H1 (cell line): Measurements from ENCODE around the gene PLPPR3. TPM values are rescaled to one million over a fixed set of nuclear protein-coding genes. Genes with fewer than 3 reads are reported as not detected.

Experiments
- CTCF ChIA-PET: fragments of 300-600 bp; sonication (Branson Sonifier 250); formaldehyde crosslinking; loops from one replicate; lab custom pipeline; 2021; ENCODE audit not compliant: partially characterized antibody; lab: Charles Lee
- POLR2A ChIA-PET: fragments of 300-600 bp; sonication (Branson Sonifier 250); formaldehyde crosslinking; loops from one replicate; lab custom pipeline; 2021; ENCODE audit warnings: inconsistent platforms; ENCODE audit not compliant: partially characterized antibody; lab: Charles Lee
- DNase-seq, 2 experiments: peaks; one replicate each; pipeline versions ENCODE4 v3.0.0 to v3.0.0-alpha.2; 2010 to 2022; ENCODE audit warnings: low spot score in 2 of 2, low read depth in 1 of 2, mixed read lengths in 1 of 2
- FAIRE-seq: peaks from 2 replicates; lab custom pipeline; 2011; peaks lifted over from hg19 to GRCh38; lab: Jason Lieb, UNC
- H2AFZ ChIP-seq: 2 replicates; pipeline ENCODE4 v1.8.1; 2012; ENCODE audit warnings: low read length, inconsistent platforms
- H2AK5ac ChIP-seq: 2 replicates; pipeline ENCODE4 v1.6.1; 2013; ENCODE audit warnings: low read depth, low read length
- H2BK120ac ChIP-seq: replicated peaks from 2 replicates; pipeline ENCODE3; 2013; ENCODE audit warnings: low read depth, low read length, inconsistent platforms
- H2BK12ac ChIP-seq: 2 replicates; pipeline ENCODE4 v1.6.1; 2013; ENCODE audit warnings: low read depth, low read length
- H2BK15ac ChIP-seq: 2 replicates; pipeline ENCODE4 v1.6.1; 2013; ENCODE audit warnings: low read length
- H2BK20ac ChIP-seq: 2 replicates; pipeline ENCODE4 v1.6.1; 2013; ENCODE audit warnings: low read length
- H2BK5ac ChIP-seq: 2 replicates; pipeline ENCODE4 v1.6.1; 2013; ENCODE audit warnings: low read depth, low read length
- H3K14ac ChIP-seq: 2 replicates; pipeline ENCODE4 v1.6.1; 2013; ENCODE audit warnings: inconsistent platforms; ENCODE audit not compliant: insufficient read length
- H3K18ac ChIP-seq: 2 replicates; pipeline ENCODE4 v1.6.1; 2013; ENCODE audit warnings: low read length; ENCODE audit errors: extremely low read depth
- H3K23ac ChIP-seq: 2 replicates; pipeline ENCODE4 v1.6.1; 2013; ENCODE audit warnings: inconsistent platforms; ENCODE audit not compliant: insufficient read length
- H3K23me2 ChIP-seq: 2 replicates; pipeline ENCODE4 v1.6.1; 2013; ENCODE audit warnings: low read depth, low read length
- H3K27ac ChIP-seq: 2 replicates; pipeline ENCODE4 v1.6.1; 2011; ENCODE audit warnings: low read depth, low read length, inconsistent platforms
- H3K27me3 ChIP-seq, 4 experiments: replicated peaks in 1 of 4; 1 replicate in 1 of 4; 2 replicates in 3 of 4; pipeline versions ENCODE4 v1.6.1 to v1.8.1; 2011 to 2013; ENCODE audit warnings: low read length in 3 of 4, mild to moderate bottlenecking in 3 of 4, inconsistent platforms in 2 of 4, mixed read lengths in 2 of 4, moderate library complexity in 1 of 4; ENCODE audit not compliant: control insufficient read depth in 3 of 4, insufficient read depth in 3 of 4; ENCODE audit errors: extremely low read depth in 1 of 4
- H3K36me3 ChIP-seq, 4 experiments: 2 replicates each; pipeline versions ENCODE4 v1.6.1 to v1.8.1; 2011 to 2013; ENCODE audit warnings: mild to moderate bottlenecking in 4 of 4, low read length in 3 of 4, moderate library complexity in 2 of 4, control low read depth in 1 of 4, inconsistent platforms in 1 of 4; ENCODE audit not compliant: insufficient read depth in 4 of 4, control insufficient read depth in 2 of 4
- H3K4ac ChIP-seq: replicated peaks from 2 replicates; pipeline ENCODE3; 2013; ENCODE audit warnings: low read length, low read depth, mixed read lengths, inconsistent platforms; ENCODE audit not compliant: insufficient read length
- H3K4me1 ChIP-seq, 4 experiments: replicated peaks in 1 of 4; 1 replicate in 1 of 4; 2 replicates in 3 of 4; pipeline versions ENCODE4 v1.6.1 to v1.8.1; 2011 to 2013; ENCODE audit warnings: low read length in 3 of 4, inconsistent platforms in 2 of 4, mixed read lengths in 1 of 4; ENCODE audit not compliant: insufficient read depth in 4 of 4, control insufficient read depth in 3 of 4
- H3K4me2 ChIP-seq, 2 experiments: 2 replicates each; pipeline versions ENCODE4 v1.6.1 to v1.8.1; 2011 to 2013; ENCODE audit warnings: low read depth in 2 of 2, low read length in 2 of 2, control low read depth in 1 of 2, inconsistent platforms in 1 of 2, mild to moderate bottlenecking in 1 of 2; ENCODE audit not compliant: insufficient read depth in 1 of 2
- H3K4me3 ChIP-seq, 4 experiments: fragments of 200-600, 300-600 bp in 1 of 4; sonication (generic), shearing (Covaris generic), sonication (Bioruptor Twin) in 1 of 4; 2 replicates each; pipeline versions ENCODE4 v1.5.1 to v1.8.1; 2011 to 2016; ENCODE audit warnings: low read length in 4 of 4, low read depth in 3 of 4, control low read depth in 2 of 4, inconsistent platforms in 2 of 4, mild to moderate bottlenecking in 2 of 4, mixed read lengths in 1 of 4, moderate library complexity in 1 of 4; ENCODE audit not compliant: insufficient read depth in 2 of 4; ENCODE audit errors: extremely low read depth in 1 of 4
- H3K56ac ChIP-seq: replicated peaks from 2 replicates; pipeline ENCODE3; 2013; ENCODE audit warnings: low read depth, mild to moderate bottlenecking, mixed read lengths, low read length, inconsistent platforms; ENCODE audit not compliant: insufficient read length
- H3K79me1 ChIP-seq: 2 replicates; pipeline ENCODE4 v1.6.1; 2013; ENCODE audit warnings: low read depth, low read length, control low read depth
- H3K79me2 ChIP-seq, 2 experiments: 2 replicates each; pipeline versions ENCODE4 v1.6.1 to v1.8.1; 2012 to 2013; ENCODE audit warnings: low read length in 2 of 2, mild to moderate bottlenecking in 2 of 2, inconsistent platforms in 1 of 2; ENCODE audit not compliant: insufficient read depth in 2 of 2, control insufficient read depth in 1 of 2
- H3K9ac ChIP-seq, 4 experiments: replicated peaks in 1 of 4; 1 replicate in 1 of 4; 2 replicates in 3 of 4; pipeline versions ENCODE4 v1.6.1 to v1.8.1; 2011 to 2013; ENCODE audit warnings: low read depth in 3 of 4, low read length in 3 of 4, control low read depth in 2 of 4, mild to moderate bottlenecking in 2 of 4, moderate library complexity in 2 of 4, inconsistent platforms in 1 of 4; ENCODE audit errors: extremely low read depth in 1 of 4
- H3K9me3 ChIP-seq, 2 experiments: 2 replicates each; pipeline versions ENCODE4 v1.6.1 to v1.8.1; 2012 to 2013; ENCODE audit warnings: mild to moderate bottlenecking in 2 of 2, moderate library complexity in 2 of 2, control low read depth in 1 of 2, inconsistent platforms in 1 of 2, low read depth in 1 of 2, low read length in 1 of 2, mixed read lengths in 1 of 2; ENCODE audit not compliant: insufficient read depth in 2 of 2
- H4K20me1 ChIP-seq, 2 experiments: replicated peaks in 1 of 2; 2 replicates each; pipeline versions ENCODE3 to v1.8.1; 2011 to 2013; ENCODE audit warnings: inconsistent platforms in 2 of 2, low read length in 2 of 2, mild to moderate bottlenecking in 1 of 2; ENCODE audit not compliant: insufficient read depth in 2 of 2, control insufficient read depth in 1 of 2
- H4K5ac ChIP-seq: 2 replicates; pipeline ENCODE4 v1.6.1; 2013; ENCODE audit warnings: low read length, low read depth, mixed read lengths, inconsistent platforms; ENCODE audit not compliant: insufficient read length
- H4K8ac ChIP-seq: 2 replicates; pipeline ENCODE4 v1.8.0; 2013; ENCODE audit warnings: mild to moderate bottlenecking, moderate library complexity, low read length, inconsistent platforms; ENCODE audit not compliant: insufficient read depth; ENCODE audit errors: extremely low read depth
- H4K91ac ChIP-seq: replicated peaks from 2 replicates; pipeline ENCODE3; 2013; ENCODE audit warnings: low read length, mixed read lengths, inconsistent platforms; ENCODE audit not compliant: insufficient read length
- PHF8 ChIP-seq: fragments of 200-600 bp; sonication (generic); conservative IDR thresholded peaks from 2 replicates; pipeline ENCODE4 v1.7.1; 2012; ENCODE audit warnings: low read depth, mild to moderate bottlenecking, inconsistent platforms, low read length, moderate library complexity
- POLR2A ChIP-seq, 2 experiments: IDR thresholded peaks; 1 replicate in 1 of 2; 2 replicates in 1 of 2; pipeline ENCODE4 v1.6.1; 2011; ENCODE audit warnings: low read depth in 2 of 2, low read length in 2 of 2, mild to moderate bottlenecking in 2 of 2; ENCODE audit errors: control extremely low read depth in 1 of 2
- SIRT6 ChIP-seq: IDR thresholded peaks from one replicate; pipeline ENCODE4 v1.7.1; 2012; ENCODE audit warnings: low read length, inconsistent platforms
- SRF ChIP-seq: IDR thresholded peaks from 2 replicates; pipeline ENCODE4 v1.6.1; 2011; ENCODE audit warnings: mild to moderate bottlenecking, low read depth, low read length, moderate library complexity
- WGBS, 2 experiments: shearing (Covaris generic) in 1 of 2; methylation state at CpG; one replicate each; pipeline versions ENCODE4 v1.1.6 to v1.1.7; 2013 to 2015; ENCODE audit warnings: low lambda C conversion rate in 2 of 2, mixed read lengths in 2 of 2, inconsistent platforms in 1 of 2, low coverage in 1 of 2, missing lambda C conversion rate in 1 of 2; ENCODE audit not compliant: insufficient replicate concordance in 2 of 2, insufficient coverage in 1 of 2, insufficient read length in 1 of 2; ENCODE audit errors: extremely low coverage in 1 of 2, missing lambda C conversion rate in 1 of 2; 5-methylcytosine and 5-hydroxymethylcytosine counted together
- polyA plus RNA-seq, 7 experiments: library from polyadenylated mRNA; depleted of rRNA in 3 of 7; stranded (reverse) in 5 of 7; unstranded in 2 of 7; fragments of >200 nt in 5 of 7; fragments of 200-250 nt in 2 of 7; gene quantifications; 1 replicate in 5 of 7; 2 replicates in 1 of 7; 4 replicates in 1 of 7; pipeline versions ENCODE4 v1.2.1 to v1.2.3, GENCODE V29; 2011 to 2013; ENCODE audit warnings: missing spikeins in 2 of 7, mixed read lengths in 2 of 7
- total RNA-seq: library from RNA; stranded (reverse); fragmentation: NEBNext Ultra II Directional; extraction: Animal tissue kit (Norgen Biotek cat#: 25700); gene quantifications from 2 replicates; pipeline ENCODE4 v1.2.1, GENCODE V29; 2021

The PLPPR3 gene
- total and polyA plus RNA-seq, 2 of the 8 experiments (the other 6 are each of a cell fraction or from before 2014, with no cell fraction given) = 71.7 to 76.4 TPM

DNA sequence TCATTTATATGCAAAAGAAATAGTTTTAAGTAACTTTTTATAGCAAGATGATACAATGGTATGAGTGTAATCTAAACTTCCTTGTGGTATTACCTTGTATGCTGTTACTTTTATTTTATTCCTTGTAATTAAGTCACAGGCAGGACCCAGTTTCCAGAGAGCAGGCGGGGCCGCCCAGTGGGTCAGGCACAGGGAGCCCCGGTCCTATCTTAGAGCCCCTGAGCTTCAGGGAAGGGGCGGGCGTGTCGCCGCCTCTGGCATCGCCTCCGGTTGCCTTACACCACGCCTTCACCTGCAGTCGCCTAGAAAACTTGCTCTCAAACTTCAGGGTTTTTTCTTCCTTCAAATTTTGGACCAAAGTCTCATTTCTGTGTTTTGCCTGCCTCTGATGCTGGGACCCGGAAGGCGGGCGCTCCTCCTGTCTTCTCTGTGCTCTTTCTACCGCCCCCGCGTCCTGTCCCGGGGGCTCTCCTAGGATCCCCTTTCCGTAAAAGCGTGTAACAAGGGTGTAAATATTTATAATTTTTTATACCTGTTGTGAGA lies 10.2 kb downstream of the PLPPR3 start:
- no peak overlapping the region for H3K9ac ChIP-seq
- H2BK120ac ChIP-seq = no peak overlapping the region
- peaks cover 8% of the 10 kb centered on the region; the same call in 1 of the 2 replicates for H3K23me2 ChIP-seq
- no peak overlapping the region for H2BK20ac ChIP-seq
- H3K4me2 ChIP-seq = no peak overlapping the region
- no peak overlapping the region for H3K18ac ChIP-seq
- no peak overlapping the region for H3K56ac ChIP-seq
- H3K27me3 ChIP-seq = no peaks in the 10 kb centered on the region
- no peak overlapping the region for H2BK5ac ChIP-seq
- no peak overlapping the region for H2BK15ac ChIP-seq
- no peak overlapping the region for H3K27ac ChIP-seq
- no peak overlapping the region for H3K23ac ChIP-seq
- no peak for FAIRE-seq
- H3K79me2 ChIP-seq = peaks cover 0 to 17% of the 10 kb centered on the region in 2 experiments; a peak in 3 of 4 replicates
- H4K20me1 ChIP-seq = peaks cover 14 to 39% of the 10 kb centered on the region in 2 experiments
- CTCF ChIA-PET = no interaction called here
- 94% methylated on average over 20 of the region's 20 CpGs; no CpG with 5 or more reads in 1 of the 2 experiments for WGBS, 2 experiments
- no peak overlapping the region for H3K14ac ChIP-seq
- no peak for TF ChIP-seq SIRT6
- TF ChIP-seq POLR2A (IDR thresholded peaks at IDR 0.05; ENCODE audit: control extremely low read depth in 1 of 2, low read depth in 2 of 2, low read length in 2 of 2) = no peak
- TF ChIP-seq SRF = no peak
- TF ChIP-seq PHF8 = no peak
- TF ChIP-seq, all 59 proteins: peak for 0
- DNase-seq = no peak
- POLR2A ChIA-PET = interaction anchor here (0.6 to 16.9 kb wide), 10 partner anchors 9 to 583 kb away, joined by 3 to 277 read pairs (median 5); partner anchors contain the start of genes AZU1, CNN2, PLPPR3 and PTBP1
- Histone ChIP-seq H3K4ac (no peak overlapping the region), H3K79me1 (peaks cover 3% of the 10 kb centered on the region), H3K4me3 (no peak overlapping the region), H3K36me3 (peaks cover 37 to 86% (median 53%) of the 10 kb centered on the region in 4 experiments), H4K91ac (no peak overlapping the region), H2BK12ac (no peak overlapping the region), H2AK5ac (no peak overlapping the region), H3K9me3 (no peaks in the 10 kb centered on the region), H3K4me1 (no peaks in the 10 kb centered on the region; a peak in 1 of 7 replicates), H4K5ac (no peak overlapping the region), H4K8ac (no peak overlapping the region), H2AFZ (no peak overlapping the region)
